SK-N-DZ (cell line): ENCODE data around the gene CYP11A1.
A peak's percentile ranks its signal among the peaks of the same experiment; 100 is the strongest.
"Not testable (repeated sequence)": the region's sequence is repeated elsewhere in the genome, so short reads cannot be mapped to it uniquely, and the experiment has no call there.

ENCODE experiments used
- DNase-seq: peaks from one replicate; pipeline ENCODE4 v3.0.0-alpha.2; 2015; ENCODE audit warnings: low spot score

Gene CYP11A1

DNA sequence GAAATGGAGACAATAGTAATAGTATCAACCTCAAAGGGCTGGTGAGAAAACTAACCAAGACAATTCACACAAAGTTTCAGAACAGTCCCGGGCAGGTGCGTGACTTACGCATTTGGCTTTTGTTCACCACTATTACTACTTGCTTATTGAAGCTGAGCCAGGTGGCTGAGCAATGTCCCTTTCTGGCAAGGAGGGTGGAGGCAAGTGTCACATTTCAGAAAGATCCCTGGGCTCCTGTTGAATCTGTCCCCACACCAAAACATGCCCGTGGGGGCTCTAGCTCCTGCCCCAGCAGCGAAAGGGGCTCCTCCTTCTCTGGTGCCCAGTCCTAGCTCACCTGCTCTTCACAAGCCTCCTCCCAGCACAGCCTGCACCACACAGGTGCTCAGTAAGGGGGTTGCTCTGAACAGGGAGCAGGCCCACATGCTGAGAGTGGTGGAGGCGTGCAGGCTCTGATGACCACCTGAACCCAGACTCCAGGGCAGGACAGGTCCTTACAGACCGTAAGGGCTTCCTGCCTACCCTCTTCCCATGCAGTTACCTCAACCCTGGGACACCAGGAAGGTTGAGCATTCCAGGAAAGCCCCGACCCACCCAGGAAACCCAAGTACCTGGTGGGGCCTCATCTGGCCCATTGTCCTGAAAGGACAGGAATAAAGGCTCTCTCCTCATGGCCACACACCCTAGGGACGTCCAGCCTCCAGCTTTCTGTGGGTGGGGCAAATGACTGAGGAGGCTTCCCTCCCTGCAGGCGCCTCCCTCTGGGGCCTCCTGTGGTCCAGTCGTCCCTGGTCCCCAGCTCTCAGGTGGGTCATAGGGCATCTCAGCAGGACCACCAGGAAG lies 33.7 kb upstream of the CYP11A1 start:
- no peak for DNase-seq

DNA sequence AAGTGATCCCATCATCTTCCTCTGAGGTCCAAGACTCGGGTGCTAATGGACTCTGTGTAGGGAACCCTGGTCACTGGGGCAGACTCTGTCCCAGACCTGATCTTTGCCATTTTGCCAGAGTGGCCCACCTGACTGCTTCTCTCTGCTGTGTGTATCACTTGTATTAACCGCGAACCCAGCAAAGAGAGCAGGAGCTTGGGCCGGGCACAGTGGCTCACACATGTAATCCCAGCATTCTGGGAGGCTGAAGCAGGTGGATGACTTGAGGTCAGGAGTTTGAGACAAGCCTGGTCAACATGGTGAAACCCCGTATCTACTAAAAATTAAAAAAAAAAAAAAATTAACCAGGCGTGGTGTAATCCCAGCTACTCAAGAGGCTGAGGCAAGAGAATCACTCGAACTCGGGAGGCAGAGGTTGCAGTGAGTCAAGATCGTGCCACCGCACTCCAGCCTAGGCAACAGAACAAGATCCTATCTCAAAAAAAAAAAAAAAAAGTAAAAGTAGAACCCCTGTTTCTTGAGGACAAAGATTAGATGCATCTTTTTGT lies 32.9 kb upstream of the CYP11A1 start:
- no peak for DNase-seq

DNA sequence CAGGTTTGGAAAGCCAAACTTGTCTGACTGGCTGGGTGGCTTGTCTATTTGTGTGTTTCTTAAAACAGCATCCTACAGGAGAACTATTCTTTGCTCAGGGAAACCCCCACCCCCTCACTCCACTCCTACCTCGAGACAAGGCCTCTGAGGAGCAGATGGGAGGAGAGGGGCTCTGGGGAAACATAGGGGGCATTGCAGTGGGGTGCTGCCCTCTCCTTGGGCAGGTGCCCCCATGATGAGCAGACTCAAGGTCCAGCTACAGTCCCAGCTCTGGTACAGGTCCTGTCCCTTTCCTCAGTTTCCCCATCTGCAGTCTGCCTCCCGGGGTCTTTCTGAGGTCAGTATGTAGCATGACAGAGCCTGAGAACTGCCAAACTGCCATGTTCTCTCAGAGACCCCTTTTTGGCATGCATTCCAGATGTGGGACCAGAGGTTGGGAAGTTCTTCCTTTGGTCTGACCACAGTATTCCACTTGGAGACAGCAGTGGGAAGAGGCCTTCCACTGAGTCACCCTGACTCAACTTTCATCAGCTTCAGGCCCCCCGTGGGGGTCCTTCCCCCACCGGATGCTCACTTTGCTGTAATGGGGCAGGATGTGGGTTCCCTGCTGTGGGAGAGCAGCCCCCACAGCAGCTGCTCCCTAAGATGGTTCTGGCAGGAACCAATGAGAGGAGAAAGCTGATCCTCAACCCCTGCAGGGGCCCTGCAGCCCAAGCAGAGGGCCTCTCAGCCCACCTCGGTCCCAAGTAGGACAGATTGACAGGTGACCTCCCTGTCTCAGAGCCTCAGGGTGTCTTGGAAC lies 32.3 kb upstream of the CYP11A1 start:
- no peak for DNase-seq

DNA sequence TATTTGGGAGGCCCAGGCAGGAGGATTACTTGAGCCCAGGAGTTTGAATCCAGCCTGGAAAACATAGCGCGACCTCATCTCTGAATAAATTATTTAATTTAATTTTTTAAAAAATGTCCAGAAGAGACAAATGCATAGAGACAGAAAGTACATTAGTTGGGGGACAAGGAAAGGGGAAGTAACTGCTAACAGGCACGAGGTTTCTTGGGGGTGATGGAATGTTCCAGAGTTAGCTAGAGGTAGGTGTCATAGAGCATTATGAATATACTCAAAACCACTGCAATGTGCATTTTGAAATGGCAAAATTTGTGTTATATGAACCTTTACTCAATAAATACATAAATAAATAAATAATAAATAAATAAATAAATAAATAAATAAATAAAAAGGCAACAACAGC lies 31.7 kb upstream of the CYP11A1 start:
- no peak for DNase-seq

DNA sequence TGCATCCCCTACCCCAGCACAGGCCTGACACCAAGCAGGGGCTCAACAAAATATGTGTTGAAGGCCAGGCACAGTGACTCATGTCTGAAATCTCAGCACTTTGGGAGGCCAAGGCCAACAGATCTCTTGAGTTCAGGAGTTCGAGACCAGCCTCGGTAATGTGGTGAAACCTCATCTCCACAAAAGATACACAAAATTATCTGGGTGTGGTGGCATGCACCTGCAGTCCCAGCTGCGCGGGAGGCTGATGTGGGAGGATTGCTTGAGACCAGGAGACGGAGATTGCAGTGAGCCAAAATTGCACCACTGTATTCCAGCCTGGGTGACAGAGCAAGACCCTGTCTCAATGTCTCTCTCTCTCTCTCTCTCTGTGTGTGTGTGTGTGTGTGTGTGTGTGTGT lies 30.7 kb upstream of the CYP11A1 start:
- DNase-seq: no peak

DNA sequence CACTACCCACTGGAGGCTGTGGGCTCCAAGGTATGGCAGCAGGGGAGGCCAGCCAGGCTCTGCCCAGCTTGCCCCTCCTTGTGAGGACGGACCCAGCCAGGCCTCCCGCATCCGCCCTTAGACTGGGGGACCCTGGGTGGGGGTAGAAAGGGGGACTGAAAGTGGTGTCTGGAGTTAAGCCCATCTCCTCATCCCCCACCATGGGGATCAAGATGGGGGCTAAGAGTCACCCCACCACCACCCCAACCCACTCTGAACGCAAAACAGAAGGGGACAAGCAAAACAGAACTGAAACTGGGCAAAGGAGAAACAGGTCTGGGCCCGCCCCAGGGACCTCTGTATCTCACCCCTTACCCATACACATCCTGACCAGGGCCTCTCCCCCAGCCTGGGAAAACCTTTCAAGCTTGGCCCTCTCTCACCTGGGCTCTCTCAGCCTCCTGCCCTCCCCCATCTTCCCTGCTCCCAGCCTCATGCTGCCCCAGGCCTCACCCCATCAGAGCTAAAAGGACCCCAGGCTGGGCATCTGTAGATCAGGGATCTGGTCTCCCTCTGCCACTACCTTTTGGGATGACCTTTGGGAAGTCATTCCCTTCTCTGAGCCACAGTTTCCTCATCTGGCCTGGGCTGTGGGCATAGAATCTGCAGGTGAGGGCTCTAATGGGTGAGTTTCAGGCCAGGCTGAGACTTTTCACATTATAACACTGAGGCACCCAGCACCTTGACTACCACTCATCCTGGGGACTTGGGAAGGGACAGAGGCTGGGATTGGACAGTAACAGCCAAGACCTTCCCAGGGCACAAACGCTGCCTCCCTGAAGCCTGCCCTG lies 30.0 kb upstream of the CYP11A1 start:
- no peak for DNase-seq

DNA sequence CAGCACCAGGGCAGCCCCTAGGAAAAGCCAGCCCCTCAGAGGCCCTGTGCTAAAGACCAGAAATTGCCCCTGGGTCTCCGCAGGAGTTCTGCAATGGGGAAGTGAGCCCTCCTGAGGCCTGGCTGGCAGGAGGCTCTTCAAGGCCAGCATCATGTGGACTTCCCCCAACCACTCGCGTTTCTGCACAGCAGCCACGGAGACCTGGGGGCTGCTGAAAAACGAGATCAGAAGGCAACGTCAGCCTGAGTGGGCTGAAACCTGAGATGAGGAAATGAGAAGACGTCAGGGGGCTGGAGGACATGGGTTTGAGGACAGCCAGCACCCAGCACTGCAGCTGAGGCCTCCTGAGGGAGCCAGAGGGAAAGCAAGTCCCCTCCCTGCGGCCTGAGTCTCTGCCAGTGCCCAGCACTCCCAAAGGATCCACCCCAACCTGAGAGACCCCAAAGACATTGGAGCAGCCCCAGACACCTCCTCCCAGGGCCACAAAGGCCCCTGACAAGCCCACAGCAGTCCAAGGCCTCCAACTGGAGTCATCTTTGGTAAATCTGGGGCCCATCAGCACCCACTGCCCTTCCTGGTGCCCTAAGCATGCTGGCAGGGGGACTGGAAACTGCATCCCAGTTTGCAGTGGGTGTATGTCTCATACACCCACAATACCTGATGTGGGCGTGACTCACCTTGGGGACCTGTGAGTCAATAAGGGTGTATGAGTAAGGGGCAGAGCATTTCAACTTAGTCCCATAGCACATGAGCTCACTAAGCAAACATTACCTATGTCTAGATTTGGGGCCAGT lies 29.2 kb upstream of the CYP11A1 start:
- DNase-seq: no peak

DNA sequence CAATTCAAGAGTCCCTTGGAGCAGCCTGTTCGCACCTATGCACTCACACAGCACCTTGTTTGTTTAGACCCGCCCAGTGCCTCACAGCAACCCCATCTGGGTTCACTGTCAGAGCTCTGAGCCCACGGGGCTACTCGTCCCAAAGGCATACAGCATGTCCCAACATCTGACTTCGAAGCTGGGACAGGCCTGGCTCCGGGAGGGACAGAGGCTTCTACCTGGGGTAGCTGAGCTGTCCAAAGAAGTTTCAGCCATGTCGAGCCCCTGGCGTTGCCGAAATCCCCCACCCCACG lies 28.6 kb upstream of the CYP11A1 start:
- DNase-seq: no peak

DNA sequence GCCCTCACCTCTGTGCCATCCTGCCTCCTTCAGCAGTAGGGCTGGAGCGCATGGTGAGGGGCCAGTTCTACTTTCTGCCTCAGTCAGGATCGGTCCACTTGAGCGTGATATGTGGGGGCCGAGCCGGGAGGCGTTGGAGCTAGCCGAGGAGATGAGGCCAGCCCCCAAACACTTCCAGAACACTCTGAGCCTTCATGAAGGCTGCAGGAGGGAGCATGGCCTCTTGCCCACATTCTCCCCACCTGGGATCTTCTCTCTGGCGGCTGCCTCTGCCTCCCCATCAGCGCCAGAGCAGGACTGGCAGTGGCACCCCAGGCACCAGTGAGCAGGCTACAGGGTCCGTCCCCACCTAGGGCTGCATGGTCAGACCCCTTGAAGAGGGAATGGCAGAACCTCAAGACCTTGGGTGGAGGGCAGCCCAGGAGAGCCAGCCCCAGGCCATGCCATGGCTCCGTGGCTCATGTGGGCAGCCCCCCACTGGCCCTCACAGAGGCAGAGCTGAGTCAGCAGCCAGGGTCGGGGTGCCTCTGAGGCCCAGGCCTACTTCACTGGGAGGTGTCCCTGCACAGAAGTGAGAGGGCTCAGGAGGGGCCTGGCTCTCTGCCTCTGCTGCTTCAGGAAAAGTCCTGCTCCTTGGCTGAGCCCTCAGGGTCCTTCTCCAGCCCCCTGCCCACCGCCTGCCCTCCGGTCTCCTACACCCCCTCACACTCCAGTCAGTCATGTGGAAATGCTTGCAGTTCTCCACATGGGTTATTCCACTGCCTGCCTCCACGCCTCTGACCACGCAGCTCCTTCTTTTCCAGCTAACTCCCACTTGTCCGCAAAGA lies 28.1 kb upstream of the CYP11A1 start:
- DNase-seq: no peak

DNA sequence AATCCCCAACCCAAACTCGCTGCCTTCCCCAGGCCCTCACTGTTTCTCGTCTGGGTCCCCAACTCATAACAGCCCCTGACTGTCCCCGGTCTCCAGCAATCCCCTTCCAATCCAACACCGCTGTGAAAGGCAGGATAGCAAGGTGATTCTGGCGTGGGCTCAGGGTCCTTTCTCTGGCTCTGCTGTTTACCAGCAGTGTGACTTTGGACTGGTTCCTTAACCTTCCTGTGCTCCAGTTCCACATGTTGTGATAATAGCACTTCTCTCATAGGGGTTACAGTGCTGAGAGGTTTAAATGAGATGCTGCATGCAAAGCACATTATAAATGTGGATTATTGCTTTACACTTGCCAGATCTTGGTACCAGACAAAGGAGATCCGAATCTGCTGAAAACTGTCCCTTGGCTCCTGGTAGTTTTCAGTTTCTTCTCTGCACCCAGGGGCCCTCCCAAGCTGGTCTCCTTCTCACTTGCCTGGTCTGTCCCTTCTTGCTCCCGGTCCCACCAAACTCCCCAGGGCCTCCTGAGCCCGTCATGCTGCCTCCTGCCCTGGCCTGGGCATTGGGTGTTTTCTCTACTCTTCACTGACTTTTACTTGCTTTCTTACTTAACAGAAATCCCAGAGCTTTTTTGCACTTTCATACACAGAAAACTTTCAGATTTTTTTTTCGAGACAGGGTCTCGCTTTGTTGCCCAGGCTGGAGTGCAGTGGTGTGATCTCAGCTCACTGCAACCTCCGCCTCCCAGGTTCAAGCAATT lies 26.8 kb upstream of the CYP11A1 start:
- DNase-seq: no peak

DNA sequence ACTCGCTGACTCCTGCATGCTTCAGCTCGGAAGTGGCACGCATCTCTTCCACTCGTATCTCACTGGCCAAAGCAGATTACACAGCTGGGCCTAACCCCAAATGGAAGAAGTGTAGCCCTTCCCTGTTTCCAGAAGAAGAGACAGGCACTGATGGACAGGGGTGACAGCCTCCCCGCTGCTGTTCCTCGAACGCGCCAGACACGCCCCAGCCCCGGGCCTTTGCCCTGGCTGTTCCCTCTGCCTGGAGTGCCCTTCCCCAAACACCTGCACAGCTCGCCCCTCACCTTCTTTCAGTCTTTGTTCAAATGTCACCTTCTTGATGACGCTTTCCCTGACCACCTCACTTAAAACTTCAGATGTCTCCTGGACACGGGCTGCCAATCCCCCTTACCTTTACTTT lies 26.0 kb upstream of the CYP11A1 start:
- DNase-seq: no peak

DNA sequence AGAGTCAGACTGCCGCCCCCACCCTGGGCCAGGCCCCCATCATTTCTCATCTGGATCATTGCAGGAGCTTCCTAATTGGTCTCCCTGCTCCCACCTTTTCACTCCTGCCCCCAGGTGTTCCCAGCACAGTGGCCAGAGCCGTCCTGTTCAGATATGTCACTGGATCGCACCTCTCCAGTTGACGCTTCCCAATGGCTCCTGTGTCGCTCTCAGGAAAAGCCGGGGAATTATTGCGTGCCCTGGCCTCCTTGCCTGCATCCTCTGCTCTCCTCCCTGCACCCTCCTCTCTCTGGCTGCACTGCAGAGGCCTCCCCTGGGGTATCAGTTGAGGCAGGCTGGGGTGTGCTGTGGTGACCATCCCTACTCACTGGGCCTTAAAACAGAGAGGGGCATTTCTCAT lies 25.5 kb upstream of the CYP11A1 start:
- DNase-seq: no peak

DNA sequence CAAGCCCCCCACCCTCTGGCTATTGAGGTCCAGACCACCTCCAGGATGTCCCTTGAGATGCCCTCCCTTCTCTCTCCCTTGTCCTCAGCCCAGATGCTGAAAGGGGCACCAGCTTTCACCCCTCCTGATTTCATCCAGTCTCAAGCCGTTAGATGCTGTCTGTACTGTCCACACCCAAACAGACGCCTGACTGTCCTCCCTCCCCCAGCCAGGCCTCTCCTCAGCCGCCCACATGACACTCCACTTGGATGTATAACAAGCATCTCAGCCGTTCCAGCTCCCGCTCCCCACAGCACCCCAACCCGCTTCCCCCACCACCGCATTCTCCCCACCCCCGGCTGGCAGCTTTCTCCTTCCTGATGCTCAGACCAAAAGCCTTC lies 25.0 kb upstream of the CYP11A1 start:
- no peak for DNase-seq

DNA sequence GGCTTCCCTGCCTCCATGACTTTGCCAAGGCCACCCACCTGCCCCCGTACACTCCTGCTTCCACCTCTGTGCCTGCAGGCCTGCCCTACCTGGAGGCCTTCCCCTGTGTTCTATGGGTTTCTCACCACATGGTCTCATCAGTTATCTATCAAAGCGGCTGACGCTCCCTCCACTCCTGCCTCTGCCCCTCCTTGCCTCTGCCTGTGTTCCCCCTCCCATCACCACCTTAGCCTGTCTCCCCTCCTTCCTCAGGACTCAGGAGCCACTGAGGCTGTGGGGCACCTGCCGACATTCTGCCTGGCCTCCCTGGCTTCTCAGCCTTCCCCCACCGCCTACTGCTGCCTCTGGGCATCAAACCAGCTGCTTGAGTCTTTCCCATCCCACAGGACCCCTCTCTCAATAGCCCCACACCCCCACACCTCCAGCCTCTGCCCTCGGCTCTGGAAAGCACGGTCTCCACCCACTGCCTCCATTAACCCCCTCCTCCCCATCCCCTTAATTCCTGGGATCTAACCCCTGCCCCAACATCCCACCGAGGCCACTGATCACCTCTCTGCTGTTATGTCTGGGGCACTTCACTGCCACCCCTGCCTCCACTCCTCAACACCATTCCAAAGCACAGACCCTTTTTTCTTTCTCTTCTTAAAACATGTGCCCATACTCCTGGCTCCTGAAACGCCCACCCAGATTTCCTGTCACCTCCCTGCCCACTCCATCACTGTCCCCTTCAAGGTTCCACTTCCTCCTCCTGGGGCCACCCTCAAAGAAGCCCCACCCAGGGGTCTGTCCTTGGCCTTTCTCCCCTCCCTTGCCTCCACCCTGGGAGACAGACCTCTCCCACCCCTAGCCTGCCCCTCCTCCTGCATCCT lies 24.4 kb upstream of the CYP11A1 start:
- no peak for DNase-seq

DNA sequence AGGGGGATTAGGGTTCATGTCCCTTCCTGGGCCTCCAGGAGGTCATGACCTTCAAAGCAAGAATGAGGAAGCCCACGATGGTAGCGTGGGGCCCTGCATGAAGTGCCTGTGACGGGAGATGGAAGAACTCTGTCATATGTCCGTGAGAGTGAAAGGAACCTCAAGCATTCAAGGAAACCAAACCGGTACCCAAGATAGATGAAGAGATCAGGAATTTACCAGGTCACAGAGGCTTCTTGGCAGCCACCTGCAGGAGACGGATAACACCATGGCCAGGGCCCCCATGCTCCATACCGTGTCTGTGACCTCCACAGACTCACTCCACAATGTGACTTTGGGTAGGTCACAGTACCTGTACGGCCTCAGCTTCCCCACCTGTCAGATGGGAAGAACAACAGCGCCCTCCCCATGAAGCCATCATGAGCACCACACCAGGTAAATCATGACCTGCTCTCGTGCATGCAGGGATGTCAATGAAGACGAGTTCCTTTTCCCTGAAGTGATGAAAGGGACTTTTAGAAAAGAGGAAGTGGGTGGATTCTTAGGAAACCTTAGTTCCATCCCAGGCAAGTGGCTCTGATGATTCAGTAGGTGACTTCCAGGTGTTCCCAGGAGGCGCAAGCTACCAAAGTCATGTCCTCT lies 23.3 kb upstream of the CYP11A1 start:
- DNase-seq: no peak

DNA sequence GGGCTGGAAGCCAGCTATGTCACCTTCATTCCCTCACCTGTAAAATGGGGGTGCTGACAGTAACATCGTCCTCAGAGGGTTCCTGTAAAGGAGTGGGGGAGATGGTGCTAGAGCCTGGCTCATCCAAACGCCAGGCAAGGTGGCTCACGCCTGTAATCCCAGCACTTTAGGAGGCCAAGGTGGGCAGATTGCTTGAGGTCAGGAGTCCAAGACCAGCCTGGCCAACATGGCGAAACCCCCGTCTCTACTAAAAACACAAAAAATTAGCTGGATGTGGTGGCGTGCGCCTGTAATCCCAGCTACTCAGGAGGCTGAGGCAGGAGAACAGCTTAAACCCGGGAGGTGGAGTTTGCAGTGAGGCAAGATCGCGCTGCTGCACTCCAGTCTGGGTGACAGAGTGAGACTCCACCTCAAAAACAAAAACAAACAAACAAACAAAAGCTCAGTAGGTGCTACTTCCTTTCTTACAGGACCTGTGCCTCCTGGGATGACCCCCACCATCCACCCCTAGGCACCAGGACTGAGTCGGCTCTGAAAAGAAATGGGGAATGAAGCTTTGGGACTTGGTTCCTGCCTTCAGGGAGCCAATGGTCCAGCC lies 22.7 kb upstream of the CYP11A1 start:
- DNase-seq: not testable (repeated sequence)

DNA sequence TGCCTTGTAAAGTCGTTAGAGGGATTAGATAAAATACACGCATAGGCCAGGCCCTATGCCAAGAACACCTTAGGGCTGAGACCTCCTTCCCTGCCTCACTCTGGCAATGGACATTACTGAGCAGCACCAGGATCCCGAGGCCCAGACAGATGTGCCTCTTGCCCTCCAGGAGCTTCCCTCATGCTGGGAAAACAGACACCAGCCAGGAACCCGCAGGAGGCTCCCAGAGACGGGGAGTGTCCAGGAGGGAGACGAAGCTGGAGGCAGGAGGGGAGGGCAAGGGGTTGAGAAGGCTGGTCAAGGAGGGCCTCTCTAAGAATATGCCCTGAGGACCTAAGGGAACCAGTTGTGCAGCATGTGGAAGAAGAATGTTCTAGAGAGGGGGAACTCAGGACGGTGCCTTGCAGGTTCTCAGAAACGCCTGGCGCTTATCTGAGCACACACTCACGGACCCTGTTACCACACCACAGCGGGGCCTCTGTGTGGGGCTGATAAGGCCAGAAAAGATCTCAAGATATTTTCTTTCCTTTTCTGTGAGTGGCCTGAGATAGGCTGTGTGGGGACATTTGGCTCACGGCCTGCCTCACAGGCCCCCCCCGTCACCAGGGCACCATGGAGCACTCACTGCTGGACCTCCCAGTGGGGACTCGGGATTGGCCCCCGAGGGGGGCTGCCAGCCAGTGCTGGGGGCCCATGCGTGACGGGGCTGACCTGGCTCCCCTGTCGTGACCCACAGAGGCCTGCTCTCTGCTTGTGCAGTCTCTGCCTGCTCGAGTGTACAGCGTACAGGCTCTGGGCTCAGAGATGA lies 22.0 kb upstream of the CYP11A1 start:
- DNase-seq: peak; percentile 41
